GM18511 (cell line): ENCODE data around the gene ACYP2.
"Not testable (repeated sequence)": the region's sequence is repeated elsewhere in the genome, so short reads cannot be mapped to it uniquely, and the experiment has no call there.

Experiments used
- ATAC-seq: cut with Tn5 transposase; IDR thresholded peaks from one replicate; pipeline ENCODE4 v1.9.1; 2021; ENCODE audit warnings: mild to moderate bottlenecking, moderate library complexity; ENCODE audit not compliant: unreplicated experiment

Gene ACYP2

DNA sequence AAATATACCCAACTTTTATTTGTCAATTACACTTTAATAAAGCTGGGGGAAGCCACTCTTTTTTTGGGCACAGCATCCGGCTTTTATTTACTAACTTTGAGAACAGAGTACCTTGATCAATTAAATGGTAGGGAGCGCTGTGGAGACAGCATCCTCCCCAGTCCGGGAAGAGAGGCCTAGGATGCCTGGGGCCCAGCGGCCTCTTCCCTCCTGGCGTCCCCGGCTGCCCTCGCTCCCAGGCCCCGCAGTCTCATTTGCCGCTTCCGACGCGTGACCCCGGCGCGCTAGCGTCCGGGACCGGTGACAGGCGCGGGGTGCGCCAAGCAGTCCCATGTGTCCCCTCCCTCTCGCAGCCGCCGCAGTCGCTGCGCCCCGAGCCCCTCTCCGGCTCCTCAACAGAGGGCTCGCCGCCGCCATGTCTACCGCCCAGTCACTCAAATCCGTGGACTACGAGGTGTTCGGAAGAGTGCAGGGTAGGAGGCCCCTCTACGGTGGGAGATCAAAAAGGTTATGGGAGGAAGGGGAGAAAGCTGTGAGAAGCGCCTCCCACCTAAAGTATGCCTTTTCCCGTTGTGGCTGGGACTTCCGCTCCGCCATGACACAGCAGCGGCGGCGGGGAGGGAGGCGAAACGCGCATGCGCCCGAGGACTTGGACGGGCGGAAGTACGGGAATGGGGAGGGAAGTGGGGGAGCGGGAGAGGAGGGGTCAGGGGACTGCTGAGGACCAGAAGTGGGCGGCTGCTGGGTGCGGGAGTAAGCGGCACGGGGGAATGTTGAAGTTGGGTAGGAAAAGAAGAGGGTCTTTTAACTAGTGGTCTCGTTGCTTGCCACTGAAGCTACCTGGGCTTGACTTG, at the start of gene ACYP2:
ACYP2 (plus strand) TSS at position 332 of the 854 bp plus-strand sequence.
- ATAC-seq, result peak; percentile 93

DNA sequence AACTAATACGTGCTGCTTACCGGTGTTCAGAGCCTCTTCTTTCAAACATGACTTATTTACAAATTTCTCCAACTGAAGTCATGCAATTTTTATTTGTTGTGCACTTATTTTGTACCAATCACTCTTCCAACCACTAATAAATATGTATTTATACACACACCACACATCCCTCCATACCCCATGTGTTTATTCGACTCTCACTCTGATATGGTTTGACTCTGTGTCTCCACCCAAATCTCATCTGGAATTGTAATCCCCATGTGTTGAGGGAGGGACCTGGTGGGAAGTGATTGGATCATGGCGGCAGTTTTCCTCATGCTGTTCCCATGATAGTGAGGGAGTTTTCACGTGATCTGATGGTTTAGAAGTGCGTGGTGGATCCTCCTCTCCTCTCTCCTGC, 49.5 kb upstream of the ACYP2 start:
- no peak for ATAC-seq

DNA sequence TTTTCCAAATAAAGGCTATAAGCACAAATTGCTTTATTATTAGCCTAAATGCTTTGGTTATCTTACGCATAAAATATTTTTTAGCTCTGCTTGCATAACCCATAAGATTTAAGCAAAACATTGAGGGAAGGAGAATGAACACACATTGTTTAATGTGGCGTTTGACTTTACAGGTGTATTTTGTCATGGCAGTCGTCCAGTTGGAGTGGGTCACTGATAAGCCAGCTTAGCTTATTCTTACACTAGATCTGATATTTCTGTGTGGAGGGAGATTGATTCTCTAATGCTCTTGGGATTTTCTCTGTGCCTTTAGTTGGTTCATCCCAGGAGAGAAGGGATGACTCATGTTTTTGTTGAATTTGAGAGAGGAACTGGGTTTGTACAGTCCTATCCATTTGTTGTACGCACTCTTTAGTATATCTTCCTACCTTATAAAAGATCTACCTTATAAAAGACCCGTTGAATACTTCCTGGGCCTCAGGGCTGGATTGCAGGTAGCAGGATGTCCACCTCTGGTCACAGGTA, 47.5 kb upstream of the ACYP2 start:
- ATAC-seq, result no peak

DNA sequence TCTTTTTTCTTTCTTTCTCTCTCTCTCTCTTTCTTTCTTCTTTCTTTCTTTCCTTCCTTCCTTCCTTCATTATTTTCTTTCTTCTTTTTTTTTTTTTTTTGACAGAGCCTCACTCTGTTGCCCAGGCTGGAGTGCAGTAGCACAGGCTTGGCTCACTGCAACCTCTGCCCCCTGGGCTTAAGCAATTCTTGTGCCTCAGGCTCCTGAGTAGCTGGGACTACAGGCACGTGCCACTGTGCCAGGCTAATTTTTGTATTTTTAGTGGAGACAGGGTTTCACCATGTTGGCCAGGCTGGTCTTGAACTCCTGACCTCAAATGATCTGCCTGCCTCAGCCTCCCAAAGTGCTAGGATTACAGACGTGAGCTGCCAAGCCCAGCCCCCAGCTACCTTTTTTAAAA, 42.9 kb upstream of the ACYP2 start:
- ATAC-seq, result not testable (repeated sequence)

DNA sequence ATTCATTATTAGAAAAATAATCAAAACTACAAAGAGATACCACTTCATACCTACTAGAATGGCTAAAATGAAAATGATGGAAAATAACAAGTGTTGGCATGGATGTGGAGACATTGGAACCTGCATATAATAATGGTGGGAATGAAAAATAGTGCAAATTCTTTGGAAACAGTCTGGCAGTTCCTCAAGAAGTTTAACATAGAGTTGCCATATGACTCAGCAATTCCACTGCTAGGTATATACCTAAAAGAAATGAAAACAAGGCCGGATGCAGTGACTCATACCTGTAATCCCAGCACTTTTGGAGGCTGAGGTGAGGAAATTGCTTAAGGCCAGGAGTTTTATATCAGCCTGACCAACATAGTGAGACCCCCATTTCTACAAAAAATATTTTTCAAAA, 41.6 kb upstream of the ACYP2 start:
- peak; percentile 71 for ATAC-seq

DNA sequence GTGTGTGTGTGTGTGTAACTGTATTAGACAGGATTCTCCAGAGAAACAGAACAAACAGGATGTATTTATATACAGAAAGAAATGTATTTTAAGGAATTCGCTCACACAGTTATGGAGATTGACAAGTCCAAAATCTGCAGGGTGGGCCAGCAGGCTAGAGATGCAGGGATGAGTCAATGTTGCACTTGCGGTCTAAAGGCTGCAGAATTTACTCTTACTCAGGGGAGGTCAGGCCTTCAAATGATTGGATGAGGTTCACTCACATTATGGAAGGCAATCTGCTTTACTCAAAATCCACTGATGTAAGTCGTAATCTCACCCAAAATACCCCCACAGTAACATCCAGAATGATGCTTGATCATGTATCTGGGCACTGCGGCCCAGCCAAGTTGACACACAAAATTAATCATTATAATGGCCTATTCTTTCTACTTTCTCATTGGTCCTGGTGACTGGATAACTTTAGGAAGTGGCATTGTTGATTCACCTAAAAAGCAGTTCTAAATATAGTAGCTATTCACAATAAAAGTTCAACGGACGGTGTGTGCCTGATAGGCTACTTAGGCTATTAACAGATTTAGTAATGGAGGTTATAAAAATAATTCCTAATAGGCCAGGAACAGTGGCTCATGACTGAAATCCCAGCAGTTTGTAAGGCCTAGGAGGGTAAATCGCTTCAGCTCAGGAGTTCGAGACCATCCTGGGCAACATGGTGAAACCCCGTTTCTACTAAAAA, 40.6 kb upstream of the ACYP2 start:
- no peak for ATAC-seq

DNA sequence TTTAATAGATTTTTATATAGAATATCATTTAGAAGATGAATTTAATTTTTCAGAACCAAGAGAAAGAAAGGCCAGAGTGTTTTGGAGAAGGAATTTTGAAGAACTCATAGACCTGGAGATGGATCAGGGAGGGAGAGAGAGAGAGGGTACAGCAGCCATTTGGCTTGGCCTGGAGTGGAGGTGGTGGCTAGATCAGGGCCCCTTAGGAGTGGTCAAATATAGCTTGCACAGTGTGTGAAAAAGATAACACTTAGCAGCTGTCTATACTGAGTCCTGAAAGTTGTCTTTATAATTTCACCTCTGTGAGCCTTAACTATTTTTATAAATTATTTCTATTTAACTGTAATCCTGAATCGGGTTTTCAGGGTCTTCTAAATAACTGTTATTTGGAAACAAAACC, 38.8 kb upstream of the ACYP2 start:
- no peak for ATAC-seq

DNA sequence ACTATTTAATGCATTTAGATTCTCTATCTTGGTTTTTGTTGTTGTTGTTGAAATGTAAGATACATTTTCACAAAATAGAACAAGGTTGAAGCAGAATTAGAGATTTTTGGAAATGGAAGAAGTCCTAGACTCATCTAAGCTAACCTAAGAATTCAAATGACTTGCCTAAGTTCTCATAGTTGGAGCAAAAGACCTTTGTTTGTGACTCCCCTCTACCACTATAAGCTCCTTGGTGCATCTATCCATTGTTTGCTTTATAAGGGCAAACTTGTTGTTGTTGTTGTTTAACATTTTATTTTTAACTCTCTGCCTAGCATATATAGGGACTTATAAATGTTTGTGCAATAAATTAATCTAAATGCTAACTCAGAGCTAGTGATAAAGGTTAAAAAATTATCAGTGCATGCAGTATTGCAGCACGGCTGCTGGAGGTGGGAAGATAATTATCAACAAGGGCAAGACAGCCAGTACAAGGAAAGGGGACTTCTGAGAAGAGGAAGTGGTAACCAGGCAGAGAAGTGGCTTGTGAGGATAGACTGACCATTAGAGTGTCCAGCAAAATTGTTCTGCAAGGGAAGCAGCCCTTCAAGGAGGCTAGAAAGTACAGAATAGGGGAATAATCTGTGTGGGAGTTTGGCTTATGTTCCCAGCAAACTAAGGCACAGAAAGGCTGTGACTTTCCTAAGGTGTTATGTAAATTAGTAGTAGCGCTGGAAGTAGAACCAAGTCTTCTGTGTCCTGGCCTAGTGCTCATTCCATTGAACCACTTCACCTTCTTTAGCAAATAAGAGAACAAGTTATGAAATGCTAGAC, 38.1 kb upstream of the ACYP2 start:
- ATAC-seq, result no peak

DNA sequence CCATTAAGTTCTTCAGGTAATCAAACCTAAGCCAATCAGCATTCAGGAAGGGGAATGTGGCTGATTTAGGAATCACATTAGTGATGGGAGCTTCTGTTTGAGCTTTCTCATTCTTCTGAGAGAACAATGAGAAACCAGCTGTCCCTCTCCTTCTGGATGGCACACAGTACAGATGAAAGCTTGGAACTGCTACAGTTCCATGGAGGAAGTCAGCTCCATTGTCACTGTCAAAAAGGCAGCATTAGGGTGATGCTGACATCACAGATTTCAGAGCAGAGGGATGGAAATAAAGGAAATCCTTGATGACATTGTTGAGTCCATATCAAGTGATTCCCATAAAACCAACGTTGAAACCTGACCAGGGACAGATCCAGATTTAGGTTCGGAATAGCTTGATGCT, 36.1 kb upstream of the ACYP2 start:
- ATAC-seq, result no peak

DNA sequence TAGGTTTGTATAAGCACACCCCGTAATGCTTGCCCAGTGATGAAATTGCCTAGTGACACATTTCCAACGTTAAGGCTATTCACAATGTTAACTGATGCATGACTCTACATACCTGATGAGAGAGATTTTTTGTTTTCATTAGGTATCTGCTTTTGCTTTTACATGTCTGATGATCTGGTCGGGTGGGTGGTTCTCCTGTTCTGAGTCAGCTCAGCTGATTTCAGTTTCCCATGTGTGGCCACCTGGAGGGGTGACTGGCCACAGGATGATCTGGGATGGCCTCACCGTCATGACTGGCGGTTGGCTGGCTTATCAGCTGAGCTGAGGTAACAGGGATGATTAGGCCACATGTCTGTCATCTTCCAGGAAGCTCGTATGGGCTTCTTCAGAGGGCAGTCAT, 33.8 kb upstream of the ACYP2 start:
- peak; percentile 97 for ATAC-seq

DNA sequence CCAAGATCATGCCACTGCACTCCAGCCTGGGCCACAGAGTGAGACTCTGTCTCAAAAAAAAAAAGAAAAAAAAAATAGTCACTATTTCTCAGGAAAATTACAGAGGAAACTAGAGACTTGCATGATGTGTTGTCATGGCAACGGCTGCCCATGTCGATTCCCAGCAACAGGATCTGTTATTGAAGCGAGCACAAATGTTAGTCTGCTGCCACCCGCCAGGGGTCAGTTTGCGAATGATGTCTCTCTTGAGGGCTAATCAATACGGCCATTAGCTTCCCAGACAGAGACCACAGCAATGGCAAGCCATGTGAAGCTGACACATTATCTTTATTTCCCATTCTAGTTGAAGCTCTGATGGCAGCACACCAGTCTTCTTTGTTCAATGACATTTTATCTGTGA, 32.4 kb upstream of the ACYP2 start:
- no peak for ATAC-seq

DNA sequence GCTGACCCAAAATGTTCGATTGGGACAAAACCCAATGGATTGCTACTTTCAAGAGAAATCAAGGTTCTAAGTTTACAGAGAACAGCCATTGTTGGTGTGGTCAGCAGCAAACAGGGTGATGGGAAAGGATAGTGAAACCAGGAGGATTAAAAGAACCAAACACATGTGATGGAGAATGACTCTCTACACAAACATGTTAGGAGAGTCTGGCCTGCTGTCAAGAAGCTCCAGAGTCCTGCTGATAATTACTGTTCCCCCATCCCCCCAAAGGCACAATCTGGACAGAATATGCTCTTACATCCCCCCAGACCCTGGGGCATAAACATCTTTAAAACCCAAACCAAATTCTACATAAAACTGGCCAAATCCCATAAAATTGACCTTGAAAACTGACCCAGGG, 32.0 kb upstream of the ACYP2 start:
- ATAC-seq, result no peak

DNA sequence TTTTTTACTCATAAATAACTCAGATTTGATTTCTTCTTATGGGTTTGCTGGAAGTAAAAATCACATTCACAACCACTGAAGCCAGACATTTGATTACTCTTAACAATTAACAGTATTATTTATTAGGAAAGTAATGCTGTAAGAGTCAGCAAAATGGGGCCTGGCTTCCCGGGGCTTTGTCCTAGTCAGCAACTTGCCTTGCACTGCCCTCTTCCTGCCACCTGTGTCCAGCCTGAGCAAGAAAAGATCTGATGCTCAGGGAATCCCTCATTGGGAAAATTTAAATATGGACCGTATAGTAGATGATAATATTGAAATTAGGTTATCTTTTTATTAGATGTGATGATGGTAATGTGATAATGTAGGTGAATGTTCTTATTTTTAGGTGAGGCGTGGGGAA, 30.8 kb upstream of the ACYP2 start:
- ATAC-seq, result no peak

DNA sequence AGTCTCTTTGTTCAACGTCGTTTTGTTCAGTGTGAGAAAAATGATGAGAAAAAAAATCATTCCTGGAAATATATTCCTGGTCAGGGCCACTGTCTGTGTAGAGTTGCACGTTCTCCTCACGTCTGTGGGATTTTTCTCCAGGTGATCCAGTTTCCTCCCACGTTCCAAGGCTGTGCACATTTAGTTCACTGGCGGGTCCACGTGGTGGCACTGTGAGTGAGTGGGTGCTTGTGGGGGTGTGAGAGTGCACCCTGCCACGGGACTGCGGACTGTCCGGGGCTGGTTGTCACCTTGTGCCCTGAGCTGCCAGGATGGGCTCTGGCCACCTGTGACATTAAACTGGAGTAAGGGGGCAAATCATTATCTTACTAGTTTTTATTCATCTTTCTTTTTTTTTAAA, 30.3 kb upstream of the ACYP2 start:
- no peak for ATAC-seq

DNA sequence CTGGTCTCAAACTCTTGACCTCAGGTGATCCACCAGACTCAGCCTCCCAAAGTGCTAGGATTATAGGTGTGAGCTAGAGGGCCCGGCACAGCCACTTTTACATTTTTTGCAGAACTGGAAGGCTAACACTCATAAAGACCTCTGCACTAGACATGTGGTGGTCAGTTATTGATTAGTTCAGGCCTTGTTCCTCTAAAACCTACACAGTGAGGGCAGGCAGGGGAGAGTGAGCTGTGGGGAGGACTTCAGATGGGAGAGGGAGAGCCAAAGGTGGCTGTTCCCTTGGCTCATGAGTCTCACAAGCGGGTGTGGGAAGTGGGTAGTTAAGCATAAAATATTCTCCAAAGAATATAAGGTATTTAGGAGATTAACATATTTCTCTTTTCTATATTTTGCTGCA, 29.3 kb upstream of the ACYP2 start:
- no peak for ATAC-seq

DNA sequence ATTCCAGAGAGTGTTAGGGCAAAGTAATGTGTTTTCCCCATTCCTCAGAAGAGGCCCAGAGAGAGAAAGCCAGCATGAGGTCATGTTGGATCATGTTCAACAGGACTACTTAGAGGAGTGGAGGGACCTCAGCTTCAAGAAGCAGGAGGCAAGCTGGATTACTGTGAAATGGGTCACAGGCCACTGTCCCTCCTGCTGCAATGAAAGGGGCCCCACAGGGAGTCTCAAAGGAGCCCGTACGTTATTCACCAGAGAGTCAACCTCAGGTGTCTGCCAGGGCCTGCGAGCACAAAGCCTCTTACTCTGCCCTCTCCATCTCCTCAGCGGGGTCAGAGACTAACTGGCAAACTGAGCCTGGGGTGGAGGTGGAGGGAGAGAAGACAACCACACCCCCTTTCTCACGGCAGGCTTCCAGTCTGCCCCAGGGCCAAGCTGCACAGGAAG, 27.2 kb upstream of the ACYP2 start:
- ATAC-seq, result no peak

DNA sequence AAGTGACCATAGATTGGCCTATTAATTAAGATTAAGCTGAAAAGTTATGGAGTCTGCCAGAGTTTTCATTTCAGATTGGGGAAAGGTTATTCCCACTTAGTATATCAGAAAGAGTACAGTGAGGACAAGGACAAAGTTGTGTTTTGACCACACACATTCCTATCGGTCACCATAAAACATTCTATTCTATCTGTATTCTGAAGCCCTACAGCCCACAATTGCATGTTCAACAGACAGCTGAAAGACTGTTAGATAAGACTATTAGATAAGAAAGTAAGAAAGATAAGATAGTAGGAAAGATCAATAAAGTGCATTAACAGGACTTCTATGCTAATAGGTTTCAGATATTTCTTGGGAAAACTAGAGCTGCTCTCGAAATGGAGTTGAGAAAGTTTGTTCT, 26.7 kb upstream of the ACYP2 start:
- no peak for ATAC-seq

DNA sequence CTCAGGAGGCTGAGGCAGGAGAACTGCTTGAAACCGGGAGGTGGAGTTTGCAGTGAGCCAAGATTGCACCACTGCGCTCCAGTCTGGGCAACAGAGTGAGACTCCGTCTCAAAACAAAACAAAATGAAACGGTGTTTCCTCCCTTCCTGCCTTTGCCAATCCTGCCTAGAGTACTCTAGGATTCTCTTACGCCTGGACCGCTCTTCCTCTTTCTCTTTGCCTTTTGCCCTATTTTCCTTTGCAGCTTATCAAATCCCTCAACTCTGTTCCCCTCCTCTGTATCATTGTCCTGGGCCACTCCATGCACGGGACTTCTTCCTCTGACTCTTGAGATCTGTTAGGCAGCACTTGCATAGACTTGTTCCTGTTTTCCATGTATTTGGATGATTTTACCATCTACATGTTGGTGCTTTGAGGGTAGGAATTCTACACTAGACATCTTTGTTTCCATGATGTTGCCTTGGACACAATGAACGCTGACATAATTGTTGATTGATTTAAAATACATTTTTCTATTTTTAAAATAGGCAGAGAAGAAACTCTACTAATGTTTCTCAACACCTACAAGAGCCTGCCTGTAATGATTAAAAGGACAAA, 24.8 kb upstream of the ACYP2 start:
- ATAC-seq, result no peak

DNA sequence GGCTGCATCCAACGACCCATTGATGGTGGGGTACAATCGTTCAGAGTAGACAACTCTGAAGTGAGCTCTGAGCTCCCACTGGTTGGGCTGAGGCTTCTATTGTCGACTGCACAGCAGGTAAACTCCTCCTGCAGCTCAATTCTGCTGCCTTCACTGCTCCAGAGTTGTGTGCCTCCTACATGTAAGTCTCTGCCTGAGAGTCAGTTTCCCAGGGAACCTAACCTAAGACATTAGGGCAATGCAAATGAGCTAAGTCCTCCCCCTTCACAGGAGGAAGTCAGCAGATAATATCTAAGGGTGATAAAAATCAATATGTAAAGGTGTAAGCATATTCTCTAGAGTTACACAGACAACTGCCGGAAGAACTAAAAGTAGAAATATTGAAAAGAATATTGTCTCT, 22.5 kb upstream of the ACYP2 start:
- ATAC-seq, result peak; percentile 63

DNA sequence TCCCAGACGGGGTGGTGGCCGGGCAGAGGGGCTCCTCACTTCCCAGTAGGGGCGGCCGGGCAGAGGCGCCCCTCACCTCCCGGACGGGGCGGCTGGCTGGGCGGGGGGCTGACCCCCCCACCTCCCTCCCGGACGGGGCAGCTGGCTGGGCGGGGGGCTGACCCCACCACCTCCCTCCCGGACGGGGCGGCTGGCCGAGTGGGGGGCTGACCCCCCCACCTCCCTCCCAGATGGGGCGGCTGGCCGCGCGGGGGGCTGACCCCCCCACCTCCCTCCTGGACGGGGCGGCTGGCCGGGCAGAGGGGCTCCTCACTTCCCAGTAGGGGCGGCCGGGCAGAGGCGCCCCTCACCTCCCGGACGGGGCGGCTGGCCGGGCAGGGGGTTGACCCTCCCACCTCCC, 20.0 kb upstream of the ACYP2 start:
- ATAC-seq, result not testable (repeated sequence)

DNA sequence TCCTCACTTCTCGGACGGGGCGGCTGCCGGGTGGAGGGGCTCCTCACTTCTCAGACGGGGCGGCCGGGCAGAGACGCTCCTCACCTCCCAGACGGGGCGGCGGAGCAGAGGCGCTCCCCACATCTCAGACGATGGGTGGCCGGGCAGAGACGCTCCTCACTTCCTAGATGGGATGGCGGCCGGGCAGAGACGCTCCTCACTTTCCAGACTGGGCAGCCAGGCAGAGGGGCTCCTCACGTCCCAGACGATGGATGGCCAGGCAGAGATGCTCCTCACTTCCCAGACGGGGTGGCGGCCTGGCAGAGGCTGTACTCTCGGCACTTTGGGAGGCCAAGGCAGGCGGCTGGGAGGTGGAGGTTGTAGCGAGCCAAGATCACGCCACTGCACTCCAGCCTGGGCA, 19.3 kb upstream of the ACYP2 start:
- not testable (repeated sequence) for ATAC-seq
